ENCODE measurements around the gene BMP6.

- no peak for TF ChIP-seq CTCF (conservative IDR thresholded peaks at IDR 0.05)
- no peak for TF ChIP-seq ZFX (IDR thresholded peaks at IDR 0.05)
Measured at GRCh38 chr6:7734707-7735383, 8.9 kb downstream of the BMP6 start.

Data from C4-2B (cell line).